IMR-90 (cell line): Measurements from ENCODE around the gene CLIC4. TPM values are rescaled to one million over a fixed set of nuclear protein-coding genes. Genes with fewer than 3 reads are reported as not detected.

Source experiments
- ATAC-seq: fragments of 200-7000 bp; cut with Tn5 transposase; 2 replicates; pipeline ENCODE4 v1.9.1; 2020; ENCODE audit warnings: low read depth, mild to moderate bottlenecking, moderate library complexity
- BruUV-seq: library from RNA; stranded (reverse); fragments of 400-500 nt; replicated peaks from 2 replicates; lab custom pipeline; 2021; lab: Mats Ljungman, UMichigan
- CTCF ChIA-PET: fragments of 300-600 bp; formaldehyde crosslinking; extraction: SDS; loops from one replicate; lab custom pipeline; 2021; ENCODE audit warnings: antibody characterized with exemption; lab: Yijun Ruan, JAX
- POLR2A ChIA-PET: fragments of 300-600 bp; sonication (Branson Sonifier 250); formaldehyde crosslinking; loops from one replicate; lab custom pipeline; 2022; ENCODE audit warnings: antibody characterized with exemption; ENCODE audit not compliant: unreplicated experiment; lab: Charles Lee
- DNase-seq: peaks from one replicate; pipeline ENCODE4 v3.0.0; 2013
- H2AFZ ChIP-seq: replicated peaks from 2 replicates; pipeline ENCODE3; 2013; ENCODE audit warnings: low read length, mild to moderate bottlenecking; ENCODE audit not compliant: poor library complexity
- H2AK5ac ChIP-seq: 2 replicates; pipeline ENCODE4 v1.6.1; 2013; ENCODE audit warnings: low read depth, low read length, inconsistent platforms
- H2AK9ac ChIP-seq: replicated peaks from 2 replicates; pipeline ENCODE3; 2013; ENCODE audit warnings: mild to moderate bottlenecking, low read depth, low read length, moderate library complexity; ENCODE audit not compliant: poor library complexity
- H2BK120ac ChIP-seq: 2 replicates; pipeline ENCODE4 v1.6.1; 2013; ENCODE audit warnings: low read depth, low read length, inconsistent platforms
- H2BK15ac ChIP-seq: 3 replicates; pipeline ENCODE4 v1.6.1; 2013; ENCODE audit warnings: low read depth, low read length, inconsistent platforms
- H2BK20ac ChIP-seq: 2 replicates; pipeline ENCODE4 v1.6.1; 2013; ENCODE audit warnings: low read depth, mild to moderate bottlenecking, inconsistent platforms, low read length, moderate library complexity
- H2BK5ac ChIP-seq: 2 replicates; pipeline ENCODE4 v1.6.1; 2013; ENCODE audit warnings: mild to moderate bottlenecking, low read depth, low read length, inconsistent platforms; ENCODE audit not compliant: poor library complexity, severe bottlenecking
- H3K14ac ChIP-seq: replicated peaks from 2 replicates; pipeline ENCODE4 v1.6.1; 2013; ENCODE audit warnings: low read depth, low read length, inconsistent platforms
- H3K18ac ChIP-seq: 2 replicates; pipeline ENCODE4 v1.6.1; 2013; ENCODE audit warnings: low read depth, low read length, control low read depth
- H3K23ac ChIP-seq: 2 replicates; pipeline ENCODE4 v1.6.1; 2013; ENCODE audit warnings: low read depth, low read length, inconsistent platforms
- H3K27ac ChIP-seq: 2 replicates; pipeline ENCODE4 v1.5.1; 2013; ENCODE audit warnings: mild to moderate bottlenecking, control low read depth, low read length; ENCODE audit not compliant: insufficient read depth
- H3K27me3 ChIP-seq: 2 replicates; pipeline ENCODE4 v1.6.1; 2013; ENCODE audit warnings: low read length; ENCODE audit not compliant: control insufficient read depth, insufficient read depth
- H3K36me3 ChIP-seq: 2 replicates; pipeline ENCODE4 v1.6.1; 2013; ENCODE audit warnings: low read length, mixed read lengths; ENCODE audit not compliant: control insufficient read depth, insufficient read depth
- H3K4ac ChIP-seq: 2 replicates; pipeline ENCODE4 v1.6.1; 2013; ENCODE audit warnings: low read depth, low read length, inconsistent platforms
- H3K4me1 ChIP-seq: 2 replicates; pipeline ENCODE4 v1.6.1; 2013; ENCODE audit warnings: low read length, mixed read lengths; ENCODE audit not compliant: control insufficient read depth, insufficient read depth
- H3K4me2 ChIP-seq: 2 replicates; pipeline ENCODE4 v1.6.1; 2013; ENCODE audit warnings: low read depth, mild to moderate bottlenecking, control low read depth, low read length, moderate library complexity
- H3K4me3 ChIP-seq: 2 replicates; pipeline ENCODE4 v1.5.1; 2013; ENCODE audit warnings: low read depth, mild to moderate bottlenecking, control low read depth, low read length, moderate library complexity; ENCODE audit not compliant: insufficient read depth
- H3K56ac ChIP-seq: 2 replicates; pipeline ENCODE4 v1.6.1; 2013; ENCODE audit warnings: low read length, inconsistent platforms; ENCODE audit not compliant: insufficient read depth; ENCODE audit errors: extremely low read depth
- H3K79me1 ChIP-seq, 2 experiments: 2 replicates each; pipeline ENCODE4 v1.6.1; 2013; ENCODE audit warnings: low read length in 2 of 2, inconsistent platforms in 1 of 2, low read depth in 1 of 2
- H3K9ac ChIP-seq: 2 replicates; pipeline ENCODE4 v1.6.1; 2013; ENCODE audit warnings: low read depth, low read length, control low read depth
- H3K9me1 ChIP-seq: 2 replicates; pipeline ENCODE4 v1.6.1; 2013; ENCODE audit warnings: low read length, inconsistent platforms; ENCODE audit not compliant: insufficient read depth
- H3K9me3 ChIP-seq: 2 replicates; pipeline ENCODE4 v1.6.1; 2013; ENCODE audit warnings: low read length; ENCODE audit not compliant: control insufficient read depth, insufficient read depth
- H4K20me1 ChIP-seq: 2 replicates; pipeline ENCODE4 v1.6.1; 2013; ENCODE audit warnings: low read length, inconsistent platforms; ENCODE audit not compliant: insufficient read depth
- H4K5ac ChIP-seq: 2 replicates; pipeline ENCODE4 v1.6.1; 2013; ENCODE audit warnings: mild to moderate bottlenecking, low read depth, low read length, control low read depth
- H4K8ac ChIP-seq, 2 experiments: 2 replicates each; pipeline ENCODE4 v1.6.1; 2013; ENCODE audit warnings: low read depth in 2 of 2, low read length in 2 of 2, control low read depth in 1 of 2, inconsistent platforms in 1 of 2
- H4K91ac ChIP-seq: 2 replicates; pipeline ENCODE4 v1.6.1; 2013; ENCODE audit warnings: low read depth, low read length, inconsistent platforms; ENCODE audit not compliant: insufficient read depth
- BHLHE40 ChIP-seq: fragments of 150-350 bp; IDR thresholded peaks from 2 replicates; pipeline ENCODE4 v1.6.1; 2016; ENCODE audit warnings: mild to moderate bottlenecking, low read depth, low read length
- CHD1 ChIP-seq: IDR thresholded peaks from 2 replicates; pipeline ENCODE4 v1.6.1; 2012; ENCODE audit warnings: low read depth, low read length, improper control_type of control experiment
- FOS ChIP-seq: fragments of 150-350 bp; IDR thresholded peaks from 2 replicates; pipeline ENCODE4 v1.6.1; 2016; ENCODE audit warnings: low read depth, low read length
- MAFK ChIP-seq: IDR thresholded peaks from 2 replicates; pipeline ENCODE4 v1.6.1; 2012; ENCODE audit warnings: low read depth, low read length, improper control_type of control experiment
- MAZ ChIP-seq: IDR thresholded peaks from 2 replicates; pipeline ENCODE4 v1.6.1; 2012; ENCODE audit warnings: low read depth, mild to moderate bottlenecking, low read length, improper control_type of control experiment, moderate library complexity, borderline replicate concordance
- MXI1 ChIP-seq: IDR thresholded peaks from 2 replicates; pipeline ENCODE4 v1.6.1; 2012; ENCODE audit warnings: low read depth, mild to moderate bottlenecking, low read length, moderate library complexity, borderline replicate concordance
- POLR2A ChIP-seq: IDR thresholded peaks from 2 replicates; pipeline ENCODE4 v1.6.1; 2012; ENCODE audit warnings: mild to moderate bottlenecking, low read depth, low read length
- SMC3 ChIP-seq: fragments of 150-350 bp; IDR thresholded peaks from 2 replicates; pipeline ENCODE4 v1.6.1; 2016; ENCODE audit warnings: low read depth, mild to moderate bottlenecking, antibody characterized with exemption, low read length, moderate library complexity
- USF2 ChIP-seq: fragments of 150-350 bp; IDR thresholded peaks from 2 replicates; pipeline ENCODE4 v1.6.1; 2017; ENCODE audit warnings: mild to moderate bottlenecking, antibody characterized with exemption, low read length, low read depth
- WGBS, 2 experiments: methylation state at CpG; one replicate each; pipeline versions ENCODE4 v1.1.5 to v1.1.7; 2013; ENCODE audit warnings: missing lambda C conversion rate in 2 of 2; ENCODE audit not compliant: insufficient read length in 1 of 2; ENCODE audit errors: extremely low coverage in 2 of 2; 5-methylcytosine and 5-hydroxymethylcytosine counted together
- dilution Hi-C: fragments of 300-500 bp; cut with HindIII; formaldehyde crosslinking; loops from one replicate; pipeline ENCODE4 v1.14.3; 2018; ENCODE audit warnings: low sequenced_read_pairs; ENCODE audit not compliant: unreplicated experiment
- in situ Hi-C: fragments of 300-500 bp; cut with MboI; formaldehyde crosslinking; loops from 3 replicates; pipeline ENCODE4 v1.14.3; 2019; ENCODE audit warnings: low sequenced_read_pairs, inconsistent platforms, mixed read lengths
- intact Hi-C: fragments of 100-400 bp; cut with micrococcal nuclease; formaldehyde crosslinking; loops from 2 replicates; pipeline ENCODE4 v1.10.0; 2022
- polyA plus RNA-seq, 3 experiments: library from polyadenylated mRNA; depleted of rRNA; stranded (reverse); fragments of >200 nt; gene quantifications; 2 replicates each; pipeline ENCODE4 v1.2.3, GENCODE V29; 2012; ENCODE audit warnings: low replicate concordance in 1 of 3
- total RNA-seq: library from RNA; depleted of rRNA; stranded (reverse); fragments of >200 nt; gene quantifications from 2 replicates; pipeline ENCODE4 v1.2.3, GENCODE V29; 2012

CLIC4 gene
- total and polyA plus RNA-seq, 2 of the 4 experiments (the other 2 are of a cell fraction), result 242 to 392 TPM

DNA sequence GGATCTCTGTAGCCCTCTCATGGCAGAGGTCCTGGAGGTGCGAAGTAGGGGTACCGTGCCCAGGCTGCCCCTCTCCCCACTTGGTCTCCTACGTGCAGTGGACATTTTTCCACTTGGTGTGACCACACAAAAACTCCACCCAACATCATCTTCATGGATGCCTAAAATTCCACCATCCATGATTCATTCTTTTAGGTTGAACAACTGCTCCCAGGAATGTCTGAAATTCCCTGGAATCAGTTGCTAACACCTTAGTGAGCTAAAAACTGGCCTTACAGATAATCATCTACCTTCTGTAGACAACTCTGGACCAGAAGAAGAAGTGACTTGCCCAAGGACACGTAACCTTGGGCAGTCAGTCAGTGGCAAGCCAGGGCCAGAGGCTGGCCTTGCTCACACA is 32.1 kb upstream of the CLIC4 start:
- Histone ChIP-seq H3K9me1 (peaks cover 36% of the 10 kb centered on the region), H3K4me3 (no peak overlapping the region), H2AFZ (peak overlapping the region; percentile 90), H2BK120ac (peak overlapping the region; percentile 99), H3K27ac (peak overlapping the region; percentile 71), H2BK20ac (peak overlapping the region; percentile 98), H4K20me1 (no peaks in the 10 kb centered on the region), H2AK5ac (peak overlapping the region; percentile 99), H2BK5ac (peak overlapping the region; percentile 86), H3K4ac (peak overlapping the region; percentile 99), H3K9me3 (no peaks in the 10 kb centered on the region), H4K8ac (peak overlapping the region; percentile 70 to 97), H3K9ac (no peak overlapping the region; the same call in 1 of the 2 replicates), H3K79me1 (peaks cover 0 to 32% of the 10 kb centered on the region in 2 experiments; a peak in 2 of 4 replicates), H3K18ac (peak overlapping the region; percentile 91), H3K4me2 (no peak overlapping the region), H3K4me1 (peaks cover 18% of the 10 kb centered on the region), H2AK9ac (peak overlapping the region; percentile 97), H3K27me3 (no peaks in the 10 kb centered on the region), H4K91ac (peak overlapping the region; percentile 97), H4K5ac (peak overlapping the region; percentile 81), H3K56ac (peak overlapping the region; percentile 51; the same call in 1 of the 2 replicates), H2BK15ac (peak overlapping the region; percentile 85; the same call in 2 of the 3 replicates), H3K36me3 (no peaks in the 10 kb centered on the region), H3K14ac (peak overlapping the region; percentile 95), H3K23ac (peak overlapping the region; percentile 95)
- in situ Hi-C loops (no loop called here), dilution Hi-C loops (no loop called here), intact Hi-C loops (no loop called here)
- TF ChIP-seq MAFK (no peak), FOS (no peak), BHLHE40 (no peak), POLR2A (no peak), SMC3 (no peak), CHD1 (no peak), MXI1 (no peak), USF2 (no peak), MAZ (no peak)
- ChIA-PET POLR2A (no interaction called here), CTCF (no interaction called here)
- 60% methylated on average over 3 of the region's 4 CpGs; no CpG with 5 or more reads in 1 of the 2 experiments for WGBS, 2 experiments
- ATAC-seq (peak; percentile 77), DNase-seq (no peak)
- BruUV-seq, result no TSS peak
